H1 (cell line): Measurements from ENCODE around the gene SYNDIG1. TPM values are rescaled to one million over a fixed set of nuclear protein-coding genes. Genes with fewer than 3 reads are reported as not detected.

Experiments used
- CTCF ChIA-PET: fragments of 300-600 bp; sonication (Branson Sonifier 250); formaldehyde crosslinking; loops from one replicate; lab custom pipeline; 2021; ENCODE audit not compliant: partially characterized antibody; lab: Charles Lee
- POLR2A ChIA-PET: fragments of 300-600 bp; sonication (Branson Sonifier 250); formaldehyde crosslinking; loops from one replicate; lab custom pipeline; 2021; ENCODE audit warnings: inconsistent platforms; ENCODE audit not compliant: partially characterized antibody; lab: Charles Lee
- DNase-seq, 2 experiments: peaks; one replicate each; pipeline versions ENCODE4 v3.0.0 to v3.0.0-alpha.2; 2010 to 2022; ENCODE audit warnings: low spot score in 2 of 2, low read depth in 1 of 2, mixed read lengths in 1 of 2
- FAIRE-seq: peaks from 2 replicates; lab custom pipeline; 2011; peaks lifted over from hg19 to GRCh38; lab: Jason Lieb, UNC
- H2AFZ ChIP-seq: 2 replicates; pipeline ENCODE4 v1.8.1; 2012; ENCODE audit warnings: low read length, inconsistent platforms
- H2AK5ac ChIP-seq: 2 replicates; pipeline ENCODE4 v1.6.1; 2013; ENCODE audit warnings: low read depth, low read length
- H2BK120ac ChIP-seq: replicated peaks from 2 replicates; pipeline ENCODE3; 2013; ENCODE audit warnings: low read depth, low read length, inconsistent platforms
- H2BK12ac ChIP-seq: 2 replicates; pipeline ENCODE4 v1.6.1; 2013; ENCODE audit warnings: low read depth, low read length
- H2BK15ac ChIP-seq: 2 replicates; pipeline ENCODE4 v1.6.1; 2013; ENCODE audit warnings: low read length
- H2BK20ac ChIP-seq: 2 replicates; pipeline ENCODE4 v1.6.1; 2013; ENCODE audit warnings: low read length
- H2BK5ac ChIP-seq: 2 replicates; pipeline ENCODE4 v1.6.1; 2013; ENCODE audit warnings: low read depth, low read length
- H3K14ac ChIP-seq: 2 replicates; pipeline ENCODE4 v1.6.1; 2013; ENCODE audit warnings: inconsistent platforms; ENCODE audit not compliant: insufficient read length
- H3K18ac ChIP-seq: 2 replicates; pipeline ENCODE4 v1.6.1; 2013; ENCODE audit warnings: low read length; ENCODE audit errors: extremely low read depth
- H3K23ac ChIP-seq: 2 replicates; pipeline ENCODE4 v1.6.1; 2013; ENCODE audit warnings: inconsistent platforms; ENCODE audit not compliant: insufficient read length
- H3K23me2 ChIP-seq: 2 replicates; pipeline ENCODE4 v1.6.1; 2013; ENCODE audit warnings: low read depth, low read length
- H3K27ac ChIP-seq: 2 replicates; pipeline ENCODE4 v1.6.1; 2011; ENCODE audit warnings: low read depth, low read length, inconsistent platforms
- H3K27me3 ChIP-seq, 4 experiments: replicated peaks in 1 of 4; 1 replicate in 1 of 4; 2 replicates in 3 of 4; pipeline versions ENCODE4 v1.6.1 to v1.8.1; 2011 to 2013; ENCODE audit warnings: low read length in 3 of 4, mild to moderate bottlenecking in 3 of 4, inconsistent platforms in 2 of 4, mixed read lengths in 2 of 4, moderate library complexity in 1 of 4; ENCODE audit not compliant: control insufficient read depth in 3 of 4, insufficient read depth in 3 of 4; ENCODE audit errors: extremely low read depth in 1 of 4
- H3K36me3 ChIP-seq, 4 experiments: 2 replicates each; pipeline versions ENCODE4 v1.6.1 to v1.8.1; 2011 to 2013; ENCODE audit warnings: mild to moderate bottlenecking in 4 of 4, low read length in 3 of 4, moderate library complexity in 2 of 4, control low read depth in 1 of 4, inconsistent platforms in 1 of 4; ENCODE audit not compliant: insufficient read depth in 4 of 4, control insufficient read depth in 2 of 4
- H3K4ac ChIP-seq: replicated peaks from 2 replicates; pipeline ENCODE3; 2013; ENCODE audit warnings: low read length, low read depth, mixed read lengths, inconsistent platforms; ENCODE audit not compliant: insufficient read length
- H3K4me1 ChIP-seq, 4 experiments: replicated peaks in 1 of 4; 1 replicate in 1 of 4; 2 replicates in 3 of 4; pipeline versions ENCODE4 v1.6.1 to v1.8.1; 2011 to 2013; ENCODE audit warnings: low read length in 3 of 4, inconsistent platforms in 2 of 4, mixed read lengths in 1 of 4; ENCODE audit not compliant: insufficient read depth in 4 of 4, control insufficient read depth in 3 of 4
- H3K4me2 ChIP-seq, 2 experiments: 2 replicates each; pipeline versions ENCODE4 v1.6.1 to v1.8.1; 2011 to 2013; ENCODE audit warnings: low read depth in 2 of 2, low read length in 2 of 2, control low read depth in 1 of 2, inconsistent platforms in 1 of 2, mild to moderate bottlenecking in 1 of 2; ENCODE audit not compliant: insufficient read depth in 1 of 2
- H3K4me3 ChIP-seq, 4 experiments: fragments of 200-600, 300-600 bp in 1 of 4; sonication (generic), shearing (Covaris generic), sonication (Bioruptor Twin) in 1 of 4; 2 replicates each; pipeline versions ENCODE4 v1.5.1 to v1.8.1; 2011 to 2016; ENCODE audit warnings: low read length in 4 of 4, low read depth in 3 of 4, control low read depth in 2 of 4, inconsistent platforms in 2 of 4, mild to moderate bottlenecking in 2 of 4, mixed read lengths in 1 of 4, moderate library complexity in 1 of 4; ENCODE audit not compliant: insufficient read depth in 2 of 4; ENCODE audit errors: extremely low read depth in 1 of 4
- H3K56ac ChIP-seq: replicated peaks from 2 replicates; pipeline ENCODE3; 2013; ENCODE audit warnings: low read depth, mild to moderate bottlenecking, mixed read lengths, low read length, inconsistent platforms; ENCODE audit not compliant: insufficient read length
- H3K79me1 ChIP-seq: 2 replicates; pipeline ENCODE4 v1.6.1; 2013; ENCODE audit warnings: low read depth, low read length, control low read depth
- H3K79me2 ChIP-seq, 2 experiments: 2 replicates each; pipeline versions ENCODE4 v1.6.1 to v1.8.1; 2012 to 2013; ENCODE audit warnings: low read length in 2 of 2, mild to moderate bottlenecking in 2 of 2, inconsistent platforms in 1 of 2; ENCODE audit not compliant: insufficient read depth in 2 of 2, control insufficient read depth in 1 of 2
- H3K9ac ChIP-seq, 4 experiments: replicated peaks in 1 of 4; 1 replicate in 1 of 4; 2 replicates in 3 of 4; pipeline versions ENCODE4 v1.6.1 to v1.8.1; 2011 to 2013; ENCODE audit warnings: low read depth in 3 of 4, low read length in 3 of 4, control low read depth in 2 of 4, mild to moderate bottlenecking in 2 of 4, moderate library complexity in 2 of 4, inconsistent platforms in 1 of 4; ENCODE audit errors: extremely low read depth in 1 of 4
- H3K9me3 ChIP-seq, 2 experiments: 2 replicates each; pipeline versions ENCODE4 v1.6.1 to v1.8.1; 2012 to 2013; ENCODE audit warnings: mild to moderate bottlenecking in 2 of 2, moderate library complexity in 2 of 2, control low read depth in 1 of 2, inconsistent platforms in 1 of 2, low read depth in 1 of 2, low read length in 1 of 2, mixed read lengths in 1 of 2; ENCODE audit not compliant: insufficient read depth in 2 of 2
- H4K20me1 ChIP-seq, 2 experiments: replicated peaks in 1 of 2; 2 replicates each; pipeline versions ENCODE3 to v1.8.1; 2011 to 2013; ENCODE audit warnings: inconsistent platforms in 2 of 2, low read length in 2 of 2, mild to moderate bottlenecking in 1 of 2; ENCODE audit not compliant: insufficient read depth in 2 of 2, control insufficient read depth in 1 of 2
- H4K5ac ChIP-seq: 2 replicates; pipeline ENCODE4 v1.6.1; 2013; ENCODE audit warnings: low read length, low read depth, mixed read lengths, inconsistent platforms; ENCODE audit not compliant: insufficient read length
- H4K8ac ChIP-seq: 2 replicates; pipeline ENCODE4 v1.8.0; 2013; ENCODE audit warnings: mild to moderate bottlenecking, moderate library complexity, low read length, inconsistent platforms; ENCODE audit not compliant: insufficient read depth; ENCODE audit errors: extremely low read depth
- H4K91ac ChIP-seq: replicated peaks from 2 replicates; pipeline ENCODE3; 2013; ENCODE audit warnings: low read length, mixed read lengths, inconsistent platforms; ENCODE audit not compliant: insufficient read length
- BACH1 ChIP-seq: IDR thresholded peaks from 2 replicates; pipeline ENCODE4 v1.6.1; 2012; ENCODE audit warnings: low read length, improper control_type of control experiment
- CBX5 ChIP-seq: fragments of 300-800, 300-1000 bp; sonication (generic); IDR thresholded peaks from 2 replicates; pipeline ENCODE4 v1.7.1; 2016; ENCODE audit warnings: antibody characterized with exemption, low read length, low read depth
- CBX8 ChIP-seq: fragments of 300-800, 300-1000 bp; sonication (generic); IDR thresholded peaks from 2 replicates; pipeline ENCODE4 v1.7.1; 2016; ENCODE audit warnings: low read depth, low read length, borderline replicate concordance
- KDM5A ChIP-seq: fragments of 200-600 bp; IDR thresholded peaks from 2 replicates; pipeline ENCODE4 v1.7.1; 2012; ENCODE audit warnings: mild to moderate bottlenecking, low read length, inconsistent platforms, mixed read lengths
- NRF1 ChIP-seq: IDR thresholded peaks from 2 replicates; pipeline ENCODE4 v1.6.1; 2011; ENCODE audit warnings: mild to moderate bottlenecking, low read depth, low read length, improper control_type of control experiment
- RAD21 ChIP-seq, 2 experiments: IDR thresholded peaks in 1 of 2; conservative IDR thresholded peaks in 1 of 2; 2 replicates each; pipeline ENCODE4 v1.6.1; 2011; ENCODE audit warnings: low read depth in 2 of 2, low read length in 2 of 2, improper control_type of control experiment in 1 of 2, inconsistent platforms in 1 of 2, mild to moderate bottlenecking in 1 of 2, moderate library complexity in 1 of 2
- SIRT6 ChIP-seq: IDR thresholded peaks from one replicate; pipeline ENCODE4 v1.7.1; 2012; ENCODE audit warnings: low read length, inconsistent platforms
- SIX5 ChIP-seq: IDR thresholded peaks from 2 replicates; pipeline ENCODE4 v1.6.1; 2011; ENCODE audit warnings: mild to moderate bottlenecking, low read depth, low read length
- SUZ12 ChIP-seq: fragments of 200-600 bp; sonication (generic); IDR thresholded peaks from 2 replicates; pipeline ENCODE4 v1.6.1; 2012; ENCODE audit warnings: mild to moderate bottlenecking, inconsistent platforms, low read length, moderate library complexity, mixed read lengths
- USF2 ChIP-seq: IDR thresholded peaks from 2 replicates; pipeline ENCODE4 v1.6.1; 2011; ENCODE audit warnings: low read length, improper control_type of control experiment
- WGBS, 2 experiments: shearing (Covaris generic) in 1 of 2; methylation state at CpG; one replicate each; pipeline versions ENCODE4 v1.1.6 to v1.1.7; 2013 to 2015; ENCODE audit warnings: low lambda C conversion rate in 2 of 2, mixed read lengths in 2 of 2, inconsistent platforms in 1 of 2, low coverage in 1 of 2, missing lambda C conversion rate in 1 of 2; ENCODE audit not compliant: insufficient replicate concordance in 2 of 2, insufficient coverage in 1 of 2, insufficient read length in 1 of 2; ENCODE audit errors: extremely low coverage in 1 of 2, missing lambda C conversion rate in 1 of 2; 5-methylcytosine and 5-hydroxymethylcytosine counted together
- polyA plus RNA-seq, 7 experiments: library from polyadenylated mRNA; depleted of rRNA in 3 of 7; stranded (reverse) in 5 of 7; unstranded in 2 of 7; fragments of >200 nt in 5 of 7; fragments of 200-250 nt in 2 of 7; gene quantifications; 1 replicate in 5 of 7; 2 replicates in 1 of 7; 4 replicates in 1 of 7; pipeline versions ENCODE4 v1.2.1 to v1.2.3, GENCODE V29; 2011 to 2013; ENCODE audit warnings: missing spikeins in 2 of 7, mixed read lengths in 2 of 7
- total RNA-seq: library from RNA; stranded (reverse); fragmentation: NEBNext Ultra II Directional; extraction: Animal tissue kit (Norgen Biotek cat#: 25700); gene quantifications from 2 replicates; pipeline ENCODE4 v1.2.1, GENCODE V29; 2021

Gene SYNDIG1
- total and polyA plus RNA-seq, 2 of the 8 experiments (the other 6 are each of a cell fraction or from before 2014, with no cell fraction given): 6.5 to 7.8 TPM

GRCh38 chr20:24590178-24590982 lies 121.0 kb downstream of the SYNDIG1 start:
- Histone ChIP-seq H3K23me2 (no peaks in the 10 kb centered on the region; the same call in 1 of the 2 replicates), H4K5ac (no peak overlapping the region), H4K91ac (no peak overlapping the region), H3K14ac (no peak overlapping the region), H2AK5ac (no peak overlapping the region), H3K4ac (no peak overlapping the region), H3K56ac (no peak overlapping the region), H3K23ac (no peak overlapping the region), H3K18ac (no peak overlapping the region), H3K9me3 (no peaks in the 10 kb centered on the region), H3K9ac (no peak overlapping the region), H2BK5ac (no peak overlapping the region), H3K79me2 (no peaks in the 10 kb centered on the region), H2BK120ac (no peak overlapping the region), H3K27ac (no peak overlapping the region), H3K4me2 (no peak overlapping the region), H2BK15ac (no peak overlapping the region), H3K4me3 (no peak overlapping the region), H3K4me1 (peaks cover 0 to 3% (median 0%) of the 10 kb centered on the region in 4 experiments; a peak in 3 of 7 replicates), H3K79me1 (no peaks in the 10 kb centered on the region), H4K8ac (no peak overlapping the region), H2BK12ac (no peak overlapping the region), H4K20me1 (peaks cover 0 to 4% of the 10 kb centered on the region in 2 experiments), H2AFZ (no peak overlapping the region), H3K36me3 (no peaks in the 10 kb centered on the region), H3K27me3 (no peaks in the 10 kb centered on the region), H2BK20ac (no peak overlapping the region)
- peak in 1 of 2 experiments; percentile 43 for DNase-seq
- no peak for TF ChIP-seq KDM5A
- TF ChIP-seq RAD21 (IDR thresholded peaks at IDR 0.05 in 1 of 2, conservative IDR thresholded peaks at IDR 0.05 in 1 of 2; ENCODE audit: low read depth in 2 of 2, low read length in 2 of 2): no peak
- no peak for TF ChIP-seq USF2
- TF ChIP-seq SIRT6: no peak
- TF ChIP-seq SUZ12: no peak
- no peak for TF ChIP-seq CBX8
- no peak for TF ChIP-seq BACH1
- no peak for TF ChIP-seq SIX5
- no peak for TF ChIP-seq CBX5
- no peak for TF ChIP-seq NRF1
- 87% methylated on average over 25 of the region's 37 CpGs; no CpG with 5 or more reads in 1 of the 2 experiments for WGBS, 2 experiments
- POLR2A ChIA-PET: no interaction called here
- CTCF ChIA-PET: interaction anchor here (0.9 to 2.1 kb wide), 6 partner anchors 9 to 381 kb away, joined by 3 to 7 read pairs (median 3); no protein-coding TSS in a partner anchor
- FAIRE-seq: no peak
